GM23338 (cell line): Measurements from ENCODE around the gene TAF3. TPM values are rescaled to one million over a fixed set of nuclear protein-coding genes. Genes with fewer than 3 reads are reported as not detected.

Experiments
- ATAC-seq: fragments of 200-7000 bp; cut with Tn5 transposase; 3 replicates; pipeline ENCODE4 v1.9.1; 2020
- DNase-seq: peaks from one replicate; pipeline ENCODE4 v3.0.0-alpha.2; 2015; ENCODE audit warnings: low spot score
- H2AFZ ChIP-seq: fragments of 200-600 bp; sonication (generic); 2 replicates; pipeline ENCODE4 v1.8.0; 2016; ENCODE audit warnings: antibody characterized with exemption, mild to moderate bottlenecking, moderate library complexity
- H3F3A ChIP-seq: fragments of 200-600 bp; sonication (generic); replicated peaks from 2 replicates; pipeline ENCODE4 v1.8.0; 2017; ENCODE audit warnings: antibody characterized with exemption, mixed run types, low read depth
- H3K27ac ChIP-seq: fragments of 200-600 bp; sonication (generic); 2 replicates; pipeline ENCODE4 v1.6.1; 2016; ENCODE audit warnings: low read depth
- H3K27me3 ChIP-seq: fragments of 200-600 bp; sonication (generic); 2 replicates; pipeline ENCODE4 v1.8.0; 2016; ENCODE audit warnings: mild to moderate bottlenecking, mixed run types, moderate library complexity; ENCODE audit not compliant: insufficient read depth
- H3K36me3 ChIP-seq: fragments of 200-600 bp; sonication (generic); 2 replicates; pipeline ENCODE4 v1.8.0; 2016; ENCODE audit warnings: mild to moderate bottlenecking; ENCODE audit not compliant: insufficient read depth
- H3K4me1 ChIP-seq: fragments of 200-600 bp; sonication (generic); 2 replicates; pipeline ENCODE4 v1.8.0; 2016; ENCODE audit warnings: mild to moderate bottlenecking, moderate library complexity; ENCODE audit not compliant: insufficient read depth
- H3K4me2 ChIP-seq: fragments of 200-600 bp; sonication (generic); 2 replicates; pipeline ENCODE4 v1.7.1; 2017; ENCODE audit warnings: mixed run types
- H3K4me3 ChIP-seq: fragments of 200-600 bp; sonication (generic); 2 replicates; pipeline ENCODE4 v1.6.1; 2016; ENCODE audit warnings: mixed run types
- H3K79me2 ChIP-seq: fragments of 200-600 bp; sonication (generic); replicated peaks from 2 replicates; pipeline ENCODE4 v1.8.0; 2017; ENCODE audit warnings: mild to moderate bottlenecking; ENCODE audit not compliant: insufficient read depth
- H3K9me2 ChIP-seq: fragments of 200-600 bp; sonication (generic); 2 replicates; pipeline ENCODE4 v1.8.0; 2017; ENCODE audit not compliant: insufficient read depth
- H4K20me1 ChIP-seq: fragments of 200-600 bp; sonication (generic); replicated peaks from 2 replicates; pipeline ENCODE4 v1.8.0; 2017; ENCODE audit warnings: mild to moderate bottlenecking; ENCODE audit not compliant: insufficient read depth
- H3K27ac Mint-ChIP-seq: 2 replicates; pipeline ENCODE4 v1.8.0; 2020; ENCODE audit warnings: inconsistent platforms, mild to moderate bottlenecking, moderate library complexity, mixed read lengths
- H3K27me3 Mint-ChIP-seq: 3 replicates; pipeline ENCODE4 v1.8.0; 2022; ENCODE audit warnings: low read depth, mild to moderate bottlenecking, moderate library complexity, mixed read lengths, inconsistent platforms; ENCODE audit not compliant: insufficient read depth, poor library complexity
- H3K36me3 Mint-ChIP-seq: 3 replicates; pipeline ENCODE4 v1.8.0; 2021; ENCODE audit warnings: low read depth, mild to moderate bottlenecking, inconsistent platforms, moderate library complexity, mixed read lengths
- H3K4me1 Mint-ChIP-seq: 3 replicates; pipeline ENCODE4 v1.8.0; 2020; ENCODE audit warnings: mild to moderate bottlenecking, inconsistent platforms, mixed read lengths
- H3K4me3 Mint-ChIP-seq: 3 replicates; pipeline ENCODE4 v1.8.0; 2021; ENCODE audit warnings: moderate library complexity, mild to moderate bottlenecking, inconsistent platforms, mixed read lengths
- H3K9me3 Mint-ChIP-seq: 3 replicates; pipeline ENCODE4 v1.8.0; 2020; ENCODE audit warnings: moderate library complexity, mild to moderate bottlenecking, inconsistent platforms, mixed read lengths
- CREB1 ChIP-seq: fragments of 250-450 bp; sonication (Bioruptor Pico); IDR thresholded peaks from 2 replicates; pipeline ENCODE4 v1.5.0; 2020; ENCODE audit warnings: low read depth, mild to moderate bottlenecking, moderate library complexity
- ETS1 ChIP-seq: IDR thresholded peaks from 2 replicates; pipeline ENCODE4 v1.6.1; 2016; ENCODE audit warnings: antibody characterized with exemption
- EZH2 ChIP-seq: fragments of 200-600 bp; sonication (generic); IDR thresholded peaks from one replicate; pipeline ENCODE4 v1.8.0; 2017; ENCODE audit warnings: antibody characterized with exemption, mild to moderate bottlenecking, low read depth; ENCODE audit not compliant: unreplicated experiment
- EZH2phosphoT487 ChIP-seq: fragments of 200-600 bp; sonication (generic); IDR thresholded peaks from one replicate; pipeline ENCODE4 v1.8.1; 2018; ENCODE audit warnings: antibody characterized with exemption; ENCODE audit not compliant: unreplicated experiment
- JUNB ChIP-seq: IDR thresholded peaks from one replicate; pipeline ENCODE4 v1.6.1; 2016; ENCODE audit warnings: antibody characterized with exemption; ENCODE audit not compliant: unreplicated experiment
- NANOG ChIP-seq: IDR thresholded peaks from 2 replicates; pipeline ENCODE4 v1.6.1; 2016; ENCODE audit warnings: antibody characterized with exemption, borderline replicate concordance
- POLR2AphosphoS5 ChIP-seq: IDR thresholded peaks from 2 replicates; pipeline ENCODE4 v1.6.1; 2016; ENCODE audit warnings: antibody characterized with exemption, low read depth
- STAT1 ChIP-seq: IDR thresholded peaks from one replicate; pipeline ENCODE4 v1.6.1; 2016; ENCODE audit warnings: antibody characterized with exemption; ENCODE audit not compliant: unreplicated experiment
- ZNF114 ChIP-seq: fragments of 250-450 bp; sonication (Bioruptor Pico); IDR thresholded peaks from 2 replicates; pipeline ENCODE4 v1.5.0; 2020; ENCODE audit warnings: mild to moderate bottlenecking, moderate library complexity
- ZNF331 ChIP-seq: fragments of 250-450 bp; sonication (Bioruptor Pico); IDR thresholded peaks from 2 replicates; pipeline ENCODE4 v1.5.0; 2020; ENCODE audit warnings: low read depth, mild to moderate bottlenecking, moderate library complexity
- ZNF462 ChIP-seq: fragments of 250-450 bp; sonication (Bioruptor Pico); IDR thresholded peaks from 2 replicates; pipeline ENCODE4 v1.5.0; 2020; ENCODE audit warnings: mild to moderate bottlenecking, moderate library complexity
- polyA plus RNA-seq: library from polyadenylated mRNA; unstranded; fragments of >200 nt; fragmentation: Nextera tagmentation; extraction: Ambion mirVana; gene quantifications from 2 replicates; pipeline ENCODE4 v1.2.1, GENCODE V29; 2016
- total RNA-seq: library from RNA; depleted of rRNA; stranded (reverse); fragments of >200 nt; shearing (Covaris generic); gene quantifications from 2 replicates; pipeline ENCODE4 v1.2.3, GENCODE V29; 2014
- TF ChIP-seq, protein P1 (sequence below): IDR thresholded peaks from one replicate; pipeline ENCODE4 v1.6.1; 2018; ENCODE audit warnings: antibody characterized with exemption; ENCODE audit not compliant: unreplicated experiment
- TF ChIP-seq, protein P2 (sequence below), 2 experiments: fragments of 200-600 bp in 1 of 2; sonication (generic) in 1 of 2; conservative IDR thresholded peaks; 2 replicates each; pipeline versions ENCODE4 v1.5.1 to v1.6.1; 2016 to 2017; ENCODE audit warnings: antibody characterized with exemption in 2 of 2, low read depth in 2 of 2, mild to moderate bottlenecking in 2 of 2, moderate library complexity in 1 of 2

The TAF3 gene
- total and polyA plus RNA-seq, 2 experiments from 2014 or later: 6.4 to 15.2 TPM

- Histone ChIP-seq H3K4me2 (no peak overlapping the region), H3F3A (no peaks in the 10 kb centered on the region), H3K9me2 (no peaks in the 10 kb centered on the region), H3K79me2 (peaks cover 6% of the 10 kb centered on the region; the same call in 1 of the 2 replicates), H3K27me3 (no peaks in the 10 kb centered on the region), H2AFZ (no peak overlapping the region), H3K4me1 (0 out of 2 replicates have a peak, but pooled peaks cover 10% of the 10 kb centered on the region), H4K20me1 (0 out of 2 replicates have a peak, but pooled peaks cover 3% of the 10 kb centered on the region), H3K36me3 (no peaks in the 10 kb centered on the region), H3K4me3 (no peak overlapping the region), H3K27ac (no peak overlapping the region)
- Mint-ChIP-seq H3K4me3 (no peak overlapping the region), H3K9me3 (no peaks in the 10 kb centered on the region), H3K27me3 (no peaks in the 10 kb centered on the region), H3K4me1 (peaks cover 14% of the 10 kb centered on the region), H3K27ac (no peak overlapping the region), H3K36me3 (no peaks in the 10 kb centered on the region)
- DNase-seq: no peak
- TF ChIP-seq POLR2AphosphoS5 (no peak), ETS1 (no peak), JUNB (no peak), EZH2 (no peak), EZH2phosphoT487 (no peak), ZNF462 (CRISPR knock-in tag) (no peak), CREB1 (CRISPR knock-in tag) (no peak), ZNF114 (CRISPR knock-in tag) (no peak), NANOG (no peak), STAT1 (no peak), ZNF331 (CRISPR knock-in tag) (no peak)
- TF ChIP-seq, protein P1, sequence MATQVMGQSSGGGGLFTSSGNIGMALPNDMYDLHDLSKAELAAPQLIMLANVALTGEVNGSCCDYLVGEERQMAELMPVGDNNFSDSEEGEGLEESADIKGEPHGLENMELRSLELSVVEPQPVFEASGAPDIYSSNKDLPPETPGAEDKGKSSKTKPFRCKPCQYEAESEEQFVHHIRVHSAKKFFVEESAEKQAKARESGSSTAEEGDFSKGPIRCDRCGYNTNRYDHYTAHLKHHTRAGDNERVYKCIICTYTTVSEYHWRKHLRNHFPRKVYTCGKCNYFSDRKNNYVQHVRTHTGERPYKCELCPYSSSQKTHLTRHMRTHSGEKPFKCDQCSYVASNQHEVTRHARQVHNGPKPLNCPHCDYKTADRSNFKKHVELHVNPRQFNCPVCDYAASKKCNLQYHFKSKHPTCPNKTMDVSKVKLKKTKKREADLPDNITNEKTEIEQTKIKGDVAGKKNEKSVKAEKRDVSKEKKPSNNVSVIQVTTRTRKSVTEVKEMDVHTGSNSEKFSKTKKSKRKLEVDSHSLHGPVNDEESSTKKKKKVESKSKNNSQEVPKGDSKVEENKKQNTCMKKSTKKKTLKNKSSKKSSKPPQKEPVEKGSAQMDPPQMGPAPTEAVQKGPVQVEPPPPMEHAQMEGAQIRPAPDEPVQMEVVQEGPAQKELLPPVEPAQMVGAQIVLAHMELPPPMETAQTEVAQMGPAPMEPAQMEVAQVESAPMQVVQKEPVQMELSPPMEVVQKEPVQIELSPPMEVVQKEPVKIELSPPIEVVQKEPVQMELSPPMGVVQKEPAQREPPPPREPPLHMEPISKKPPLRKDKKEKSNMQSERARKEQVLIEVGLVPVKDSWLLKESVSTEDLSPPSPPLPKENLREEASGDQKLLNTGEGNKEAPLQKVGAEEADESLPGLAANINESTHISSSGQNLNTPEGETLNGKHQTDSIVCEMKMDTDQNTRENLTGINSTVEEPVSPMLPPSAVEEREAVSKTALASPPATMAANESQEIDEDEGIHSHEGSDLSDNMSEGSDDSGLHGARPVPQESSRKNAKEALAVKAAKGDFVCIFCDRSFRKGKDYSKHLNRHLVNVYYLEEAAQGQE: no peak
- TF ChIP-seq, protein P2, sequence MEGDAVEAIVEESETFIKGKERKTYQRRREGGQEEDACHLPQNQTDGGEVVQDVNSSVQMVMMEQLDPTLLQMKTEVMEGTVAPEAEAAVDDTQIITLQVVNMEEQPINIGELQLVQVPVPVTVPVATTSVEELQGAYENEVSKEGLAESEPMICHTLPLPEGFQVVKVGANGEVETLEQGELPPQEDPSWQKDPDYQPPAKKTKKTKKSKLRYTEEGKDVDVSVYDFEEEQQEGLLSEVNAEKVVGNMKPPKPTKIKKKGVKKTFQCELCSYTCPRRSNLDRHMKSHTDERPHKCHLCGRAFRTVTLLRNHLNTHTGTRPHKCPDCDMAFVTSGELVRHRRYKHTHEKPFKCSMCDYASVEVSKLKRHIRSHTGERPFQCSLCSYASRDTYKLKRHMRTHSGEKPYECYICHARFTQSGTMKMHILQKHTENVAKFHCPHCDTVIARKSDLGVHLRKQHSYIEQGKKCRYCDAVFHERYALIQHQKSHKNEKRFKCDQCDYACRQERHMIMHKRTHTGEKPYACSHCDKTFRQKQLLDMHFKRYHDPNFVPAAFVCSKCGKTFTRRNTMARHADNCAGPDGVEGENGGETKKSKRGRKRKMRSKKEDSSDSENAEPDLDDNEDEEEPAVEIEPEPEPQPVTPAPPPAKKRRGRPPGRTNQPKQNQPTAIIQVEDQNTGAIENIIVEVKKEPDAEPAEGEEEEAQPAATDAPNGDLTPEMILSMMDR (conservative IDR thresholded peaks at IDR 0.05; ENCODE audit: low read depth in 2 of 2): no peak
- ATAC-seq: no peak
Observed at GRCh38 chr10:7886056-7886455, 67.8 kb downstream of the TAF3 start.
